Right lobe of liver (tissue), 6 donors: ENCODE results near the gene PZP. TPM values are rescaled to one million over a fixed set of nuclear protein-coding genes. Genes with fewer than 3 reads are reported as not detected.

ENCODE experiments used
- ATAC-seq, 4 donors: fragments of 200-7000 bp; cut with Tn5 transposase; one replicate each; pipeline ENCODE4 v1.9.1; 2020; ENCODE audit warnings: mild to moderate bottlenecking in 4 of 4, moderate library complexity in 4 of 4
- DNase-seq, 3 donors: peaks; one replicate each; pipeline ENCODE4 v3.0.0-alpha.2; 2020
- H3K27ac ChIP-seq, 3 donors: fragments of 200-600 bp; one replicate each; pipeline ENCODE4 v1.8.0; 2022
- H3K27me3 ChIP-seq, 2 donors: fragments of 200-600 bp; one replicate each; pipeline ENCODE4 v1.8.0; 2022
- H3K36me3 ChIP-seq, 4 donors: fragments of 200-600 bp; sonication (generic) in 1 of 4; one replicate each; pipeline versions ENCODE4 v1.5.1 to v1.8.0; 2017 to 2022; ENCODE audit warnings: control low read depth in 1 of 4
- H3K4me1 ChIP-seq, 4 donors: fragments of 200-600 bp; sonication (generic) in 1 of 4; one replicate each; pipeline versions ENCODE4 v1.5.1 to v1.8.0; 2017 to 2022; ENCODE audit warnings: control low read depth in 1 of 4
- H3K4me3 ChIP-seq, 3 donors: fragments of 200-600 bp; one replicate each; pipeline ENCODE4 v1.8.0; 2022
- H3K9me3 ChIP-seq, 4 donors: fragments of 200-600 bp; sonication (generic) in 1 of 4; one replicate each; pipeline versions ENCODE4 v1.5.1 to v1.8.0; 2017 to 2022; ENCODE audit warnings: control low read depth in 1 of 4
- POLR2A ChIP-seq: fragments of 450-650 bp; IDR thresholded peaks from one replicate; pipeline ENCODE4 v1.6.1; 2017; ENCODE audit warnings: antibody characterized with exemption, mild to moderate bottlenecking
- WGBS: methylation state at CpG from one replicate; pipeline ENCODE4 v1.1.6; 2018; ENCODE audit warnings: low coverage, low lambda C conversion rate; ENCODE audit not compliant: insufficient coverage; ENCODE audit errors: missing lambda C conversion rate; 5-methylcytosine and 5-hydroxymethylcytosine counted together
- intact Hi-C, 2 donors: fragments of 100-400 bp; cut with DNase I; formaldehyde crosslinking; loops; one replicate each; pipeline versions ENCODE4 v1.11.2 to v1.14.1; 2022
- total RNA-seq, 6 experiments: library from RNA; depleted of rRNA in 2 of 6; stranded (reverse); fragments of >200 nt in 2 of 6; fragmentation: NEBNext Ultra II Directional in 3 of 6; extraction: Animal tissue kit (Norgen Biotek cat#: 25700) in 3 of 6; gene quantifications; one replicate each; pipeline versions ENCODE4 v1.1.0 to v1.2.4, GENCODE V29; 2016 to 2023
- TF ChIP-seq, protein P1 (sequence below), 4 donors: fragments of 200-600 bp in 3 of 4; fragments of 450-650 bp in 1 of 4; IDR thresholded peaks; one replicate each; pipeline versions ENCODE4 v1.5.1 to v1.8.0; 2016 to 2022; ENCODE audit warnings: antibody characterized with exemption in 4 of 4, mild to moderate bottlenecking in 2 of 4
- donor health status: DM: no; HTN: yes; CAD: no.
- donor health status: DM: no; HTN: no; CAD: no.
- donor health status: DM: no; HTN: no; CAD: no.
- donor health status: DM: no; HTN: yes; CAD: no.
- donor health status: DM: no; HTN: yes; CAD: no.

PZP gene
- total RNA-seq, 6 experiments from 2014 or later, result 0.86 to 158 (median 11.1) TPM

DNA sequence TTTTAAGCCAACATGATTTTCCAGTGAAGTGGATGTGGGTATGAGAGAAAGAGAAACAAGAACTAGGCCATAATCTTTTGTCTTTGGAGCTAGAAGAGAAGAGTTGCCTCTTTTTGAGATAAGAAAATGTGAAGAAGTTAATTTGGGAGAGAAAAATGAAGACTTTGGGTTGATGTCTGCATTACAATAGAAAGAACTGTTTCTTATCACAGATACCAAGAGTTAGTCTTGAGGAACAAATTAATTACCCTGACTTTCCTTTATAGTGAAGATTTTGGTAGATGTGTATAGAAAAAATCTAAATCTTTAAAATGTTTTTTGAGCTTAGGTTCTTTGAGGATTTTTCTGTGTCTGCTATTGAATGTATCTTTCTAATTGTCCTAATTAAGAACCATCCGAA, 96.7 kb downstream of the PZP start:
- WGBS, result 93% methylated on average over 1 of the region's 1 CpG
- H3K4me1 ChIP-seq, result peaks cover 0 to 20% (median 10%) of the 10 kb centered on the region in 4 donors
- H3K9me3 ChIP-seq, result no peaks in the 10 kb centered on the region
- H3K4me3 ChIP-seq, result no peak overlapping the region
- DNase-seq (no peak), ATAC-seq (no peak)
- H3K36me3 ChIP-seq, result peaks cover 11 to 73% (median 37%) of the 10 kb centered on the region in 4 donors
- TF ChIP-seq, protein P1, sequence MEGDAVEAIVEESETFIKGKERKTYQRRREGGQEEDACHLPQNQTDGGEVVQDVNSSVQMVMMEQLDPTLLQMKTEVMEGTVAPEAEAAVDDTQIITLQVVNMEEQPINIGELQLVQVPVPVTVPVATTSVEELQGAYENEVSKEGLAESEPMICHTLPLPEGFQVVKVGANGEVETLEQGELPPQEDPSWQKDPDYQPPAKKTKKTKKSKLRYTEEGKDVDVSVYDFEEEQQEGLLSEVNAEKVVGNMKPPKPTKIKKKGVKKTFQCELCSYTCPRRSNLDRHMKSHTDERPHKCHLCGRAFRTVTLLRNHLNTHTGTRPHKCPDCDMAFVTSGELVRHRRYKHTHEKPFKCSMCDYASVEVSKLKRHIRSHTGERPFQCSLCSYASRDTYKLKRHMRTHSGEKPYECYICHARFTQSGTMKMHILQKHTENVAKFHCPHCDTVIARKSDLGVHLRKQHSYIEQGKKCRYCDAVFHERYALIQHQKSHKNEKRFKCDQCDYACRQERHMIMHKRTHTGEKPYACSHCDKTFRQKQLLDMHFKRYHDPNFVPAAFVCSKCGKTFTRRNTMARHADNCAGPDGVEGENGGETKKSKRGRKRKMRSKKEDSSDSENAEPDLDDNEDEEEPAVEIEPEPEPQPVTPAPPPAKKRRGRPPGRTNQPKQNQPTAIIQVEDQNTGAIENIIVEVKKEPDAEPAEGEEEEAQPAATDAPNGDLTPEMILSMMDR (IDR thresholded peaks at IDR 0.05), result no peak
- peak; percentile 43 for TF ChIP-seq POLR2A
- H3K27me3 ChIP-seq, result no peaks in the 10 kb centered on the region
- intact Hi-C loops, result no loop called here
- peak overlapping the region in 1 of 3 donors; percentile 20 for H3K27ac ChIP-seq

GRCh38 chr12:9109737-9110491, 98.3 kb downstream of the PZP start:
- Histone ChIP-seq H3K9me3 (no peaks in the 10 kb centered on the region), H3K4me3 (no peak overlapping the region), H3K27me3 (no peaks in the 10 kb centered on the region), H3K27ac (no peak overlapping the region), H3K36me3 (peaks cover 11 to 89% (median 49%) of the 10 kb centered on the region in 4 donors), H3K4me1 (peaks cover 0 to 16% (median 7%) of the 10 kb centered on the region in 4 donors)
- DNase-seq (no peak), ATAC-seq (no peak)
- intact Hi-C loops, result loop anchor here in 1 of 2 donors (10.0 kb wide), 1 partner anchor 45 kb away; no protein-coding TSS in a partner anchor
- WGBS, result 81% methylated on average over 3 of the region's 3 CpGs
- TF ChIP-seq, protein P1 (IDR thresholded peaks at IDR 0.05), result no peak
- TF ChIP-seq POLR2A, result peak; percentile 37

DNA sequence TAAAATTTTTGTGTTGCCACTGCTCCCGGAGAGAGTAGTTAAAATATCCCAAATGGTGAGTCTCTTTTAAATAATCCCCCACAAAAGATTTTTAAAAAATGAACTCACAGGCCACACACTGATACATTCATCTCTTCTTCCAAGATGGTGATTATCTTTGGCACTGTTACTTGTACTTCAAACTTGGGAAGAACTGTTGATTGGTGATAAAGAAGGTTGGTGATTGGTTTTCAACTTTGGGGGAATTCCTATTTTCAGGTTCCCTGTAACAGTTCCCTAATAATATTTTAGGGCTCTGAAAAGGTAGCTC, 99.0 kb downstream of the PZP start:
- TF ChIP-seq POLR2A, result no peak
- TF ChIP-seq, protein P1 (IDR thresholded peaks at IDR 0.05), result no peak
- WGBS, result 81% methylated on average over 1 of the region's 1 CpG
- ATAC-seq, result no peak
- no peak overlapping the region for H3K27ac ChIP-seq
- intact Hi-C loops, result loop anchor here in 1 of 2 donors (10.0 kb wide), 1 partner anchor 46 kb away; no protein-coding TSS in a partner anchor
- peaks cover 11 to 96% (median 53%) of the 10 kb centered on the region in 4 donors for H3K36me3 ChIP-seq
- peaks cover 0 to 16% (median 7%) of the 10 kb centered on the region in 4 donors for H3K4me1 ChIP-seq
- no peaks in the 10 kb centered on the region for H3K27me3 ChIP-seq
- no peak overlapping the region for H3K4me3 ChIP-seq
- H3K9me3 ChIP-seq, result no peaks in the 10 kb centered on the region
- no peak for DNase-seq

DNA sequence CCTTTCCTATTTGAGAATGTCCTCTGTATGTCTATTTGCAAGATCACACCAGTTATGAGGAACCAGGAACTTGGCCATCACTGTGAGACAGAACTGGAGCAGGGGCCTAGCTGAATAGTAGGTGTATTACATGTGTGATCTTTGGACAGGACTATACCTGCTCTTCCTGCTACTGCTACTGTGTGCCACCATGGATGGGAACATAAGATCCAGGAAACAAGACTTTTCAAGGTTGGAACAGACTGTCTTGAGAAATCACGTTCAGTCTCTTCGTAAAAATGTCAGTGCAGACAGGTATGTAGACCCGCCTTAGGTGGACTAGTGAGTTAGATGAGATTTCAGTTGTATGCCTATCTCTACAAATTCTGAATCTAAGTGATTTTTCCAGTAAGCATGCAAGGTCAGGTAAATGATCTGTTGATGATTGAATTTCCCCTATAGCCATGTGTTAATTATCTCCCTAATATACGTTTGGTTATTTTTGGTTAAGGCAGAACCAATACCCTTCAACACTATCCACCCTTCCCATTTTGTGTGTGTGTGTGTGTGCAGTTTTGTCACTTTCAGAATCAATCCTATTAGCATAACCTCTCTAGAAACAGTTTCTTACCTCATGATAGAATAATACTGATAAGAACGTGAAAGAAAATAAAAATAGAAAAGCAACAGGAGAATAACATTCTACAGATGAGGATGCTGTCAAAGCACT, 99.5 kb downstream of the PZP start:
- Histone ChIP-seq H3K27me3 (no peaks in the 10 kb centered on the region), H3K9me3 (no peaks in the 10 kb centered on the region), H3K36me3 (peaks cover 11 to 99% (median 57%) of the 10 kb centered on the region in 4 donors), H3K4me3 (no peak overlapping the region), H3K27ac (no peak overlapping the region), H3K4me1 (peaks cover 0 to 15% (median 7%) of the 10 kb centered on the region in 4 donors)
- WGBS, result 61% methylated on average over 5 of the region's 5 CpGs
- intact Hi-C loops, result loop anchor here in 1 of 2 donors (10.0 kb wide), 1 partner anchor 46 kb away; no protein-coding TSS in a partner anchor
- TF ChIP-seq POLR2A, result peak; percentile 48
- TF ChIP-seq, protein P1 (IDR thresholded peaks at IDR 0.05), result no peak
- DNase-seq (no peak), ATAC-seq (peak in 3 of 4 donors; percentile 22 to 42 (median 37))
